HG03103 (cell line): Measurements from ENCODE around the gene RAF1.
"Not testable (repeated sequence)": the region's sequence is repeated elsewhere in the genome, so short reads cannot be mapped to it uniquely, and the experiment has no call there.

ENCODE experiments used
- ATAC-seq: cut with Tn5 transposase; IDR thresholded peaks from one replicate; pipeline ENCODE4 v1.9.1; 2021; ENCODE audit warnings: low read depth; ENCODE audit not compliant: unreplicated experiment

Gene RAF1

GRCh38 chr3:12679468-12679867 lies 15.6 kb upstream of the RAF1 start:
- no peak for ATAC-seq

DNA sequence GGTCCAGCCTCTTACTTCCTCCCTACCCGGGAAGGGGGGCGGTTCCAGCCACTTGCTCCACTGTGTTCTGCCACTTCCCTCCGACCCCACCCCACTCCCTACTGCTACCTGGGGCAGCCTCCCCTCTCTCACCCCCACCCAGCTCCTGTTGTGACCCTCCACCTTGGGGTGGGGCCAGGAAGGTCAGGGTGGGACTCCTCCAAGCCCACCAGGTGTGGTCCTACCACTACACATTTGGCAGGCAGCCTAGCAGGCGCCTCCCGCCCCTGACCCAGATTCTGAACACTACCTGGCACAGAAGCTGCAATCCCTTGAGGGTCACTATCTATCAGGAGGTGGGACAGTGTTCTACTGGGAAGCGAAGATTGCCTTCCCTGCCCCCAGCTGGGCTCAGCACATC lies 13.7 kb upstream of the RAF1 start:
- ATAC-seq, result no peak

DNA sequence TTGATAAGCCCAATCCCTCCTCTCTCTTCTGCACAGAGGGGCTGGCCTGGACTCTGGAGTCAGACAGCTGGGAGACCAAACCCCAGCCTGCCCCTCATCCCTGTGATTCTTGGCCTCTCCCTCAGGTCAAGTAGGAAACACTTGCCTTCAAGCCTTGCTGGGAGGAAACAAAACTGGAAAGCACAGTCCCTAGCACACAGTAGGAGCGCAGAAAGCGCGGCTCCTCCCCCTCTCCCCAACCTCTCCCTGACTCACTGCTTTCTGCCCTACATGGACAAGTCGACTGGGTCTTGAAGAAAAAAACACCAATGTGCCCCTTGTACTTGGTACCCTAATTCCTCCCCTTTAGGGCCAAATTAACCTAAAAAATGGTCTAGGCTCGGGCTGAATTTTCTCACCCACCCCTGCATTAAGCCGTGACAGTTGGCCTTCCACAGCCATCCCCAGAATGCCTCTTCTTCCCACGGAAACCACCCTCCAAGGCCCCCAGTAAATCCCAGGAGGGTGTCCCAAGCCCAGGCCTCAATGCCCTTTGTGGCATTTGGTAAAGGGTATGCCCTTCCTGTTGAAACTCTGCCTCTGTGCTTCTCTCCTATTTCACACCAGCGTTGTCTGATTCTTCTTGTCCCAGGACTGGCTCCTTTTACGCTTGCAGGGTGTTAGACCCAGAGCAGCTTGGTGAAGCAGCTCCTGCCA lies 11.3 kb upstream of the RAF1 start:
- ATAC-seq, result no peak

GRCh38 chr3:12673956-12674736 lies 10.2 kb upstream of the RAF1 start:
- ATAC-seq, result not testable (repeated sequence)

DNA sequence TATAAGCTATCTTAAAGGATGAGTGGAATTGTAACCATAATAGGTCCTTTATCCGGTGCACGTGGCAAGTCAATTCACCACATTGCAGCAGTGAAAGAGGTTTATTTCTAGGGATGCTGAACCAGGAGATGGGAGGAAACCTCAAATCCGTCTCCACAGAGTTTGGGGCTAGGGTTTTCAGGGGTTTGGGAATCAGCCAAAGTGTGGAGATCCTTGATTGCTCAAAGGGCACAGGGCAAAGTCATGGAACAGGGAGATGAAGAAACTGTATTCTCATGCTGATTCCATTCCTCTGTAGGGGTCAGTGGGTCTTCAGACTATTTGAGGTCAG lies 7.2 kb upstream of the RAF1 start:
- ATAC-seq, result no peak

- ATAC-seq, result no peak
Observed at GRCh38 chr3:12670365-12671119, 6.6 kb upstream of the RAF1 start.

- ATAC-seq, result peak; percentile 19
Observed at GRCh38 chr3:12663401-12663935, 449 bp downstream of the RAF1 start.

GRCh38 chr3:12662593-12663400 lies 1.1 kb downstream of the RAF1 start:
- no peak for ATAC-seq

GRCh38 chr3:12661926-12662592 lies 1.9 kb downstream of the RAF1 start:
- ATAC-seq, result no peak

DNA sequence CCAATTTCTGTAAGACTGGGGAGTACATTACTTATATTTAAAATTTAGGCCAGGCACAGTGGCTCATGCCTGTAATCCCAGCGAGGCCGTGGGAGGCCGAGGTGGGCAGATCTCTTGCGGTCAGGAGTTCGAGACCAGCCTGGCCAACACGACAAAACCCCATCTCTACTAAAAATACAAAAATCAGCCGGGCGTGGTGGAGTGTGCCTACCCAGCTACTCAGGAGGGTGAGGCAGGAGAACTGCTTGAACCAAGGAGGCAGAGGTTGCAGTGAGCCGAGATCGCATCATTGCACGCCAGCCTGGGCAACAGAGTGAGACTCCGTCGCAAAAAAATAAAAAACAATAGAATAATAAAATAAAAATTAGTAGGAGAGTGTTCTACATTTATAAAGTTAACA lies 2.5 kb downstream of the RAF1 start:
- ATAC-seq, result not testable (repeated sequence)

GRCh38 chr3:12660196-12660595 lies 3.7 kb downstream of the RAF1 start:
- no peak for ATAC-seq

- no peak for ATAC-seq
Observed at GRCh38 chr3:12659316-12660015, 4.5 kb downstream of the RAF1 start.

DNA sequence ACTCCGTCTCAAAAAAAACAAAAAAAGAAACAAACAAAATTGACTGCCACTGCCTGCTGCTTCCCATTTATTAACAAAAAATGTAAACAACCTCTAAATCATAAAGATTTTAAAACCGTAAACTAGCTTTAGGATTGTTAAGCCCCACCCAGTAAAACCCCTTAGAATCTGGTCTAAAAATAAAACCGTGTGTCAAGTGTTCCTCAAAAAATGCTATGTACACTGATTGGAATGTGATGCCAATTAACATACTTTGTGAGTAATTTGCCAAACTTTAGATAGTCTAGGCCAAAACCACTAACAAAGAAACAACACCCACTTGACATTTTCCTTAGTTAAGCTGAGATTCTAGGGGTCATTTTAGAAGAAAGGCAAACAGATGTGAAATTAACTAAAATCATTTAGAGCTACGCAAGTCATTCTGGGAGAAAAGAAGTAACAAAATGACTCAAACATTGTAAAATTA lies 5.3 kb downstream of the RAF1 start:
- ATAC-seq, result no peak

- ATAC-seq, result no peak
Observed at GRCh38 chr3:12656850-12657249, 7.1 kb downstream of the RAF1 start.

- ATAC-seq, result no peak
Observed at GRCh38 chr3:12656193-12656592, 7.7 kb downstream of the RAF1 start.

DNA sequence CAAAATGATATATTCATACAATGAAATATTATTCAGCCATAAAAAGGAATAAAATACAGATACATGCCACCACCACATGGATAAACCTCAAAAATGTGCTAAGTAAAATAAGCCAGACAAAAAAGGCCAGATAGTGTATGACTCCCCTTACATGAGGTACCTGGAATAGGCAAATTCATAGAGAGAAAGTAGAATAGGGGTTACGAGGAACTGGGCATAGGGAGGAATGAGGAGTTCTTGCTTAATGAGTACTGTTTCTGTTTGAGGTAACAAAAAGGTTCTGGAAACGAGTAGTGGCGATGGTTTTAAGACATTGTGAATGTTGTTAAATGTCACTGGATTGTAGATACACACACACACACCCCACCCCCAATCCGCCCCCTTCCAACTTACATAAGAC lies 8.2 kb downstream of the RAF1 start:
- no peak for ATAC-seq

GRCh38 chr3:12653747-12654146 lies 10.2 kb downstream of the RAF1 start:
- no peak for ATAC-seq

DNA sequence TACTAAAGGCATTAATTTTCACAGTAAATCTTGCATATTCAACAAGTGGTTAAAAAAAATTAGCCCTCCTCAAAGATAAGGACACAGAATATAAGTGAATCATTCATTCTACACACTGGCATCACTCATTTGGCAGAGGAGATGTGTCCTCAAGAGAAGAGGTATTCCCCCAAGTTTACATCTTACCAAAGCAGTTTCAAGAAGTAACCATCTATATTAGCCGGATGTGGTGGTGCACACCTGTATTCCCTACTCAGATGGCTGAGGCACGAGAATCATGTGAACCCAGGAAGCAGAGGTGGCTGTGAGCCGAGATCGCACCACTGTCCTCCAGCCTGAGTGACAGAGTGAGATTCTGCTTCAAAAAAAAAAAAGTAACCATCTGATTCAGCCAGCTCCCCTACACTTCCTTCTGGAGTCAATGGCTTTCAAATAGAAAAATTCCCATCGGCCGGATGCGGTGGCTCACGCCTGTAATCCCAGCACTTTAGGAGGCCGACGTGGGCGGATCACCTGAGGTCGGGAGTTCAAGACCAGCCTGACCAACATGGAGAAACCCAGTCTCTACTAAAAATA lies 15.4 kb downstream of the RAF1 start:
- no peak for ATAC-seq
